ENCODE results near the gene FBXO4.
"Not testable (repeated sequence)": the region's sequence is repeated elsewhere in the genome, so short reads cannot be mapped to it uniquely, and the experiment has no call there.

The FBXO4 gene

DNA sequence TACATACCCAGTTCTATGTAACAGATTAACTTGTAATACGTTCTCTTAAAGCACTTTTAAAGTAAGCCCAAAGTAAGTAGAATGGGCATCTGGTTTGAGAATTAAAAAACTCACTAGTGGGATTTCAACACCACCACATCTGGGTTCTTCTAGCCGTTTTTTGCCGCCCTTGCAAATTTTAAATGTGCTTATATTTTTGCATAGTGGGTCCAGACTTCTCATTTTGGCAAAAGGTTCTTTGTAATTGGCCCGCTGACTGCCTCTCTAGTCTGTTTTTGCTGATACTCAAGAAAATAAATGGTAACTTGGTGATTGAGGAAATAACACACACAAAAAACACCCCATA is 582 bp upstream of the FBXO4 start:
- DNase-seq: no peak

DNA sequence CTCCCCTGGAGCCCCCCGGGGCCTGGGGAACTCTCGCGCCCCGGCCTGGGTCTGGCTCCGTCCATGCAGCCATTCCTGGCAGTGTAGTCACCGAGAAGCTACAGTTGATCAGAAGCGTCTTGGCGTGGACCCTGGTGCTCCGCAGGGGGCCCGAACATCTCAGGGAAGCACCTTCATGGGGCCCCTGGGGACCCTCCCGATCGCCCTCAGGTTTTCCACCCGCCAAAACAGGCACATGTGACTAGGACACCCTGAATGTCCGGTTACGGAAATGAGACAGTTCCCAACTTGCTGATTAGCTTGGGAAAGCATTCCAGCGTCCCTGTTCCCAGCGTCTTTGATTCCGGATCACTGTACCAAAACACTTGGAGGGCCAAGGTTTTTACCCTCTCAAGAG is 472 bp downstream of the FBXO4 start:
- DNase-seq: no peak

DNA sequence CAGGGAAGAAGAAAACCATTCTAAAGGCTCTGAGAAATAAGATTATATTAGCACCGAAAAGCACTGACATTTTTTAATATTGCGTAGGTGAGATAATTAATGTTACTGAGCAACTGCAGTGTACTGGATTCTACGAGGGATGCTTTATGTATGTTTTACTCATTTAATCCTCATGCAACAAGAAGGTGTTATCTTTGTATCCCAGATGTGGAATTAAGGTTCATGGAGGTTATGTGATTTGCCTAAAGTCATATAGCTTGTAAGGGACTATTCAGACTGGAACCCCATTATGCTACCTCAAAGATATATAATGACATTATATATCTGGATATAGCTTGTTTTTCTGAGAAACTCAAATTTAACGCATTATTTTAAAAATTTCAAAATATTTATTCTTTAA is 2.5 kb downstream of the FBXO4 start:
- DNase-seq: no peak

DNA sequence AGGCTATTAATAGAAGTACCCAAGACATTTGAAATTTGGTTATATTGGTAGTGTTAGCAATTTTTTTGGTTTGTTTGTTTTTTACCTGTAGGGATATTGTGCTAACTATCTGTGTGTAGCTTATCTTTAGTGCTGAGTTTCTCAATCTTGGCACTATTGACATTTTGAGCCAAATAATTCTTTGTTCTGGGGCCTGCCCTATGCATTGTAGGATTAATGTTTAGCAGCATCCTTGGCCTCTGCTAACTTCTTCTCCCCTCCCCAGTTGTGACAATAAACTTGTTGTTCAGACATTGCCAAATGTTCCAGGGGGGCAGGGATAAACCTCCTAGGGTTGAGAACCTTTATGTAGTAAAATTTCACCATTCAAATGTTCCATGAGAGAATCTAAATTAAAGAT is 4.0 kb downstream of the FBXO4 start:
- no peak for DNase-seq

DNA sequence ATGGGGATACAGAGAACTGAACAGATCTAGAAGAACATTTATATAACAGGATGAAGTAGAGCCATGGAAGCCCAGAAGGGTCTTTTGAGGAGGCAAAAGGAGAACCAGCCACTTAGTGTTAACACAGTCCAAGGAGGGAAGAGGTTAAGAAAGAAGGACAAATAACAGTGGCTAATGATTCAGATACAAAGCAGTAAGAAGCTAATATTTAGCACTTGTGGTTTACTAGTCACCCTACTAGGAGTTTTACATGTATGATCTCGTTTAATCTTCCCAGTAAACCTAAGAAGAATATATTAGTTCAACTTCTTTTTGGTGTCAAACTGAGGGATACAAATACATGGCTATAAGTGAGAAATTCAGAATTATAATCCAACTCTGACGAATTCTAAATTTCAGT is 7.7 kb downstream of the FBXO4 start:
- no peak for DNase-seq

DNA sequence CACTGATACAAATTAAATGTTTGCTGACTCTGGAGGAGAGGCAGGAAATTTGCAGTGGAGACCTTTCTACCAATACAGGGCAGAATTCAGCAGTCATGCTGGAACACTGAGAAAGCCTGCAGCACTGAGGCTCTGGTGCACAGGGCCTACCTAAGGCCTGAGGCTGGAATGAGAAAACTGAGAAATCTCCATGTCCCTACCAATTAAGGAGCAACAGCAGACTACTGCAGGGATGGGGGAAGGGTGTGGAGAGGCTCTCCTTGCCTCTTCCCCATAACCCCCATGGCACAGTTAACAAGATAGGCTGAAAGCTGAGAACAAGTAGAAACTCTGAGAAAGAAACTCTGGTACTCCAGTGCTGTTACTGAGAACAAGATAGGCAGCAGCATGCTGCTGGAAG is 10.5 kb downstream of the FBXO4 start:
- DNase-seq: no peak

DNA sequence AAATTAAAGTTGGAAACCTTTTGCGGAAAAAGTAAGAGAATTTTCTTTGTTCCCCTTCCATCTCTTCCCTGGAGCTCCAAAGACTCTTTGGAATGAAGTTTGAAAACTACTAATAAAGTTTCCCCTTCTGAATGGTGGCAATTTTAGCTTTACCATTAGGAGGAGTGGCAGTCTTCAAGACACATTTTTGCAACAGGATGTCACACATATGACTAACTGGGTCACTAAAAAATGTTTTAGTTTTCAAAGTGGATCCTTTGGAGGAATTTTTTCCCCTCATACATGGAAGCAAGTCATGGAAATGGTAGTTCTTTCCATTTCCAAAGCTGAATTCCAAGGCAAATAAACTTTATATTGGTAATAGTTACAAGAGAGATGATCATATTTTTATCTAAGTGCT is 15.6 kb downstream of the FBXO4 start:
- DNase-seq: no peak

DNA sequence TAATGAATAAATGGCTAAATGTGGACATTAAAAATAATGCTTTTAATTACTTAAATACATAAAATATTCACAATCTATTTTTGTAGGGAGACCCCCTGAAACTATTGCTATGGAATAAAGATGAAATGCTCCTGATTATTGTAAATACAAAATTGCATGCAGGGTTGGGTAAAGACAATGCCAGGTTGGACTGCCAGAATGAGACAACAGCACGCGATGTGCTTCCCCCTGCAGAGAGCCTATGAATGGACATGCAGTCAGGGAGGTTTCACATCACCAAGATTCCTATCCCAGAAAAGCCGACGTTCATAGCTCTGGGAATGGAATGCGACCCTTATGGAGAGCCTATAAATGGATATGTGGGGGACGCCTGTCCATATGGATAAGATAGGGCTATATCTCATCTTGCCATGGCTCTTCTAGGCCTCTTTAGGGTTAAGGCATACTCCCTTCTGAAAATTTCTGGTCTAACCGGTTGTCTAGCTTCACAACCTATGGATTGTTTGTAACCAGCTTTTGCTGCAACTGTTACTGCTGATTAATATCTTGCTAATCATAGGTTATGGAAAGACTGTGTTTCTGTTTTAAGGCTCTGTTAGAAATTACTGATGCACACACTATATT is 20.4 kb downstream of the FBXO4 start:
- DNase-seq: not testable (repeated sequence)

DNA sequence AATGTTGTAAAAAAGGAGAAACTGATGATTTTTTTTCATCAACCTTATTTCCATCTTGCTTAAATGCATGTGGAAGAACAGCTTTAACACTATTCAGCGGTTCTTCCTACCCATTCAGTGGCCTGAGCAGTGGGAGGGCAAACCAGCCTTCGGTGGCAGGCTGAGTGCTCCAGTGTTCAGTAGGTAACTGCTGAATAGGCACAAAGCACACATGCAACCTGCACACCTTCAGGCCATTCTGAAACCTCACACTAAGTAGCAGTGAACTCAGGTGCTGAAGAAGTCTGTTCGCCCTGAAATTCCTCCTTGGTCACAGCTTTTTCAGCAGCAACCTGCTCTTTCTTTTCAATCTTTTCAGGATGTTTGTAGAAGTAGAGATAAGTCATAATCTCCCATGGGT is 26.1 kb downstream of the FBXO4 start:
- DNase-seq: no peak

DNA sequence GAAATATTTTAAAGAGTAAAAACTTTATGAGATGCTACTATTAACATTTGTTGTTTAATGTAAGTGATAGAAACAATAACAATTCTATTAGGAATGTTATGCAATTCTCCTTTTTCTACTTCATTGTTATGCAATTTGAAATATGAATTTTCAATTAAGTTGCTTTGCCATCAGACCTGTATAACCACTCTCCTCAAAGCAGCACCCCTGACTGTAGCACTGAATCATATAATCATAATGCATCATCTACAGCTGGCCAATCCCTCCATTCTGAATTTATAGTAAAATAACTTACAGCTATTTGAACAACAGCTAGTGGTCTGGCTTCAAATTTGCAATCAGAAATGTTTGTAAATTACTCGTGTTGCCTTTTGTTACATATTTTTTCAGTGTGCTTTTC is 29.2 kb downstream of the FBXO4 start:
- DNase-seq: no peak

DNA sequence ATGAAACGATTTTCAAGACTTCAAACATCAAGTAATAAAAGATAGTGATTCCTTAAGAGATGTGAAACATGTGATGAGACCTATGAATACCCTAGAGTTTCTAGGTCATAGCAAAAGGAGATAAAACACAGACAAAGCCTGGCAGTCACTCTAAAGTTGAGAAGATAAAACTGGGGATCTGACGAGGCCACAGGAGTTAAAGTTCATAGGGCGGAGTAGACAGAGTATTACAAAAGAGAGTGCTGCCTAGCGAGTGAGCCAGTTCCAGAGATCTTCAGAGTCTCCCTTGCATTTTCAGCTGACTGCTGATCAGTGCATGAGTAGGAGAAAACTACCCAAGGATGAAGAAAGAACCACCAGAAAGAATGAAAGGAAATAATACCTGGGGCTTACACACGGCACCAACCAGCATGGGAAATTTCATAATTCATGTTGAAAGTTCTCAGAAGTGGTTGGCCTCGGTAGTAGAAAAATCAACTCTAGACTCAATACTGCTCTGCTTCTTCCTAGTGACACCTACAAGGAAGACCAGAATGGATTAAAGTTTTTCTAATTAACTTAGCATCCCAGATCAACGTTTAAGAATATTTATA is 30.4 kb downstream of the FBXO4 start:
- DNase-seq: no peak

DNA sequence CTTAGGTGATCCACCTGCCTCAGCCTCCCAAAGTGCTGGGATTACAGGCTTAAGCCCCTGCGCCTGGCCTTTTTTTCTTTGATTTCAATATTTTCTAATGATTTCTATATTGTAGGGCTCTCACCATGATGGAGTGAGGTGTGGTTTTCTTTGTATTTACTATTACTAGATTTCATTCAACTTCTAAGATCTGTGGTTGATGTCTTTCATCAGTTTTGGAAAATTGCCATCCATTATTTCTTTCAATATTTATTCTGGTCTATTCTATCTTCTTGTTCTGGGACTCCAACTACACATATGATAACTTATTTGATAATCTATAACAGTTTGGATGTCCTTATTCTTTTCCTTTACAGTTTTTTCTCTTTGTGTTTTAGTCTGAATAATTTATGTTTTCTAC is 31.9 kb downstream of the FBXO4 start:
- no peak for DNase-seq

DNA sequence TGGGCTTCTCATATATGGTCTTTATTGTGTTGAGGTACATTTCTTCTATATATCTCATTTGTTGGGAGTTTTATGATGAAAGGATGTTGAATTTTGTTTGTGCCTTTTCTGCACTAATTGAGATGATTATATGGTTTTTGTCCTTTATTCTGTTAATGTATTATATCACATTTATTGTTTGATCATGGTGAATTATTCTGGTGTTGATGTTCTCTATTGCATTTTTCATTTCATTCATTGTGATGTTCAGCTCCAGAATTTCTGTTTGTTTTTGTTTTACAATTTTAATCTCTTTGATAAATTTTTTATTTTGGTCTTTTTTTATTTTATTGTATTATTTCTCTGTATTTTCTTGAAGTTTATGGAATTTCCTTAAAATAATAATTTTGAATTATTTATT is 35.4 kb downstream of the FBXO4 start:
- DNase-seq: no peak

DNA sequence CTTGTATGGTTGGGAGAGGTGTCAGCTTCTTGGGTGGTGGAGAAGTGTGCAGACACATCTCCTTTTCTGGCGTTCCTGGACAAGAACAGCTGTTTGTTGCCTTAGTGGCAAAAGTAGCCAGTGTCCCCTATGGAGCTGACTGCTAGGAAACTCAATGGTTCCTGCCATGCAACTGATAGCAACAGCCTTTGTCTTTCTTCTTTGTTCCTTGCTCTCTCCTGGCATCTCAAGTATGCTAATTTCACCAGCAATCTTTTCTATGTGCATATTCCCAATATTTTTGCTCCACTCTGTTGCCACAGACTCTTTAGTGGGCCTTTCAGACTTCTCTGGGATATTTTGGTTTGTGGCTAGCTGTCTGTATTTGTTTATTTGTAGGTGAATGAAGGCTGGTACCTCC is 36.7 kb downstream of the FBXO4 start:
- no peak for DNase-seq

DNA sequence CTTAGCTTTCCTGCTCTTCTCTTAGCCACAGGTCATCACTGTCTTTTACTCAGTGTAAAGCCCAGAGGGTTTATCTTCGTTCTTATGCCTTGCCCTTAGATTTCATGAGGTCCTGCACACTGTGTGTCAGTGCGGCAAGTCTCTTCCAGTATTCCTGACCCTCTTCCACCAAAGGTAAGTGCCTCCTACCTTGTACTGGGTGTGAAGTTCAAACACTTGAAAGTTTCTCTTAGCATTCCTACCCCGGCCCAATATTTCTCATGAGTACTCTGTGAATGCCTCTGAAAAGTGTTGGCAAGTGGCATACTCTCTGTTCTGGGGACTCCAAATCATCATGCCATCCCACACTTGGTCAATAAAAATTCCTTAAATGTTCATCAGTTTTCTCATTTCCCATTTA is 37.4 kb downstream of the FBXO4 start:
- no peak for DNase-seq

DNA sequence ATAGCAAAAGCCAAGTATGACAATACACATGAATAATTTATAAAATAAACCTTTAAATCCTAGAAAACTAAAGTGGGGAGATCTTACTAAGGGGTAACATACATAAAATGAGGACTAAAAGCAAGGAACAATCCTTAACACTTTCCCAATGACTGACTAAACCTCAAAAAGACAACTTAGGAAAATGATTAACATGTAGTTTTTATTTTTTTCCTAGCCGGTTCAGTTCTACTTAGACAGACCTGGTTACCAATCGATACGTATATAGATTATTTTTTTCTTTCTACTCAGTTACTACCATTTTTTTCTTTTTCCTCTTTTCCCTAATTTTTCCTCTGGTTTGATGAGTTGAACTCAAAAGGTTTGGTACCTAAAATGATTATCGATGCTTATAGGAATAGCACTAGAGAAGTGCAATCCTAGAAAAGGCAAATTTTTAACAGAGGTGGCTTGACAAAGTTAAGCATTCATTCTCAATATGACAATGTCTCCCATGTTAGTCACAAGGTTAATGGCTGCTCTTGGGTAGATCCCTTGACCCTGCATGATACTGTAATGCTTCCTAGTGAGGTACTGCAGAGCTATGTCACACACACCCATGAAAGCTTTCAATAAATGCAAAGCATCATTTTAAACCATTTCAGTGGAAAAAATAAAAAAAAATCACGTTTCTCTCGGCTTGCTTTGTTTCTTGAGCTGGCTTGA is 41.5 kb downstream of the FBXO4 start:
- no peak for DNase-seq

DNA sequence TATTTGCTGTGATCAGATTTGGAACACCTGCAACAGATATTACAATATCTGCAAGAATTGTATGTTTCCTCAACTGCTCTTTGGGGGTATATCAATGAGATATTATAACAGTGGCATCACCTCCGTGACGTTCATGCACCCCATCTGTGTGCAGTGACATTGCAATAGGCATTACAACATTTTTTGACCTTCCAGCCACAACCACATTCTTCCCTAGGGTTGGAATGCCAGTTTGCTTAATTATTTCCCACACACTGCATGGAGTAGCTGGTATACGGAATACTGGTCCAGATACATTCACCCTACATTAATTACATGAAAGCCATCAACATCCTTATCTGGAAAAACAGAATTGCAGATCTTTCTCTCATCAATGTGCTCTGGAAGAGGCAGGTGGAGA is 42.3 kb downstream of the FBXO4 start:
- no peak for DNase-seq

DNA sequence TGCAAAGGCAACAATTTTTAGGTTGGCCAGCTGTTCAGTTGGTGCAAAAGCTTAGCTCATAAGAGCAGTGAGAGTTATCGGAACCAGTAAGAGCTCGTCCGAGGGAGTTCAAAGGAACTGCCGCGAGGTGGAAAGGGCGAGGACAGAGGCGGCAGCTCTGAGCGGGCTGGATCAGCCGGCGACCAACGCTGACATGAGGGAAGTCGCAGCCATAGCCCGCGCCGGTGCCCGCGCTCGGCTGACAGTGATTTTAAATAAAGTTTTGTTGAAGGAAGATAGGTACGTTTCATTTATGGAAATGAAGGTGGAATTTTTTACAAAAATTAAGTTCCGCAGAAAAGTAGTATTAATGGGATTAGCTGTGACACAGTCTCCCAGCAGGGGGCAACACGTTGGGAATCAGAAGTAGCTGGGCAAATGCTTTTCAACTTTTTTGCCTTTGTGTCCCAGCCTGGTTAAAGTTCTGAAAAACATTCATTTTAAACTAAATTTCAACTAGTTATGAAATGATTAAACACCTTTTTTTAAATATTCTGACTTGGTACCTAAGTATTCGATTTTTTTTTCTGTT is 43.2 kb downstream of the FBXO4 start:
- no peak for DNase-seq

DNA sequence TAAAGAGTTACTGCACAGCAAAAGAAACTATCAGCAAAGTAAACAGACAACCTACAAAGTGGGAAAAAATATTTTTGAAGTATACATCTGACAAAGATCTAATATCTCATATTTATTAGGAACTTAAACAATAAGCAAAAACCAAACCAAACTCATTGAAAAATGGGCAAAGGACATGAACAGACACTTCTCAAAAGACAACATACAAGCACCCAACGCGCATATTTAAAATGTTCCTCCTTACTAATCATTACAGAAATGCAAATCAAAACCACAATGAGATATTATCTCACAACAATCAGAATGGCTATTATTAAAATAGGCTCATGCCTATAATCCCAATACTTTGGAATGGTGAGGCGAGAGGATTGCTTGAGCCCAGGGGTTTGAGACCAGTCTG is 48.0 kb downstream of the FBXO4 start:
- no peak for DNase-seq

DNA sequence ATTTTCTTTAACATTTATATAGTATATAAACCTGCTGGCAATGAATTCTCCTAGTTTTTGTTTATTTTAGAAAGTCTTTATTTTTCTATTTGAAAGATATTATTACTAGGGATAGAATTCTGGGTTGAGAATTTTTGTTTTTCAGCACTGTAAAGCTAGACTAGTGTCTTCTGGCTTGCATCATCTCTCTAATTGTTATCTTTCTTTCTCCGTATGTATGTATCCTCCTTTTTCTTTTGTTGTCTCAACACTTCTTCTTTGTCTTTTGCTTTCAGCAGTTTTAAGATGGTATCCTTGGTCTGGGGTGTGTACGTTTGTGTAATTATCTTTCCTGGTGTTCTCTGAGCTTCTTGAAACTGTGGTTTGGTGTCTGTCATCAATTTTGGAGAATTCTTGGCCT is 48.8 kb downstream of the FBXO4 start:
- no peak for DNase-seq

DNA sequence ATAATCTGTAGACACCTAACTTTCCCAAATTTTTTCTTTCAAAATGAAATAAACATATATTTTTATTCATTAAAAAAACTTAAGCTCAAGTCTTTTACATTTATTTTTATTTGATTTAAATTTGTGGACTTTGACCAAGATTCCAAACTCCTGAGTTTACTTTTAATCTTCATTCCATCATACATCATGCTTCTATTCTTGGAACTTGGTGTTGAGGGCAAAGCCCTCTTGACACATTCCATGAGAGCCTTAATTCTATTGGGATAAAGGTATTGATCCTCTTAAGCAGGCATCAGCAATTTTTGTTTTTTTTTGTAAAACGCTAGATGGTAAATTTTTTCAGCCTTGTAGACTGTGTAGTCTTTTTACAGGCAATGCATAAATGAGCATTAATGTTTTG is 53.6 kb downstream of the FBXO4 start:
- DNase-seq: no peak

DNA sequence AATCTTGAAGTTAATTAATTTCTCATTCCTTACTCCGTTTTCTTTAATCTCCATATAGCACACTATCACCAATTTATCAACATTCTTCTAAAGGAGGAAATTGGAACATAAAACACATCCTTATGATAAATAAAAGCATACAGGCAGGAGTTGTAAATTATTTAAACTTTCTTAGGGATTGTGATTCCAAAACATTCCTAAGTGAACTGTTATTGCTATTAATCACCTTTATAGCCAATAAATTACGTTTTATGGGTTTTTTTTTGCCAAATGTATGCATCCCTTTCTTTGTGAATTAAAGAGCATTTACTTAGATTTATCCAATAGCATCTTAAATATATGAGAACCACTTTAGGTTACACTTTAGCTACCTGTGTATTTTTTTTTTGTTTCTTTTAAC is 55.3 kb downstream of the FBXO4 start:
- no peak for DNase-seq

DNA sequence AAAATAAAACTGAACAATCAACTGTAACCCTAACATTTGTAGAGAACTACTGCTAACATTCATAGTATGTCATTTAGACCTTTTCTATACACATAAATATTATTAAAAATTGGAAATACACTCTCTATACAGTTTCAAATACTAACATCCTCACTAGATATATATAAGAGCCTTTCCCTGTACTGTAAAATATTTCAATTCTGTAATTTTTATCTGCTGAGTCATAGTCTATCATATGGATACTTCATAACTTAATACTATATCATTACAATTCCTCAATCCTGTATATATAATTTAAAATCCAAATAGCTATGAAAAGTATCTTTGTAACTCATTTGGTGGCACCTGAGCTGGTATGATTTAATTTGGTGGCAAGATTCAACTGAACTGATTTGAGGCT is 55.8 kb downstream of the FBXO4 start:
- no peak for DNase-seq

DNA sequence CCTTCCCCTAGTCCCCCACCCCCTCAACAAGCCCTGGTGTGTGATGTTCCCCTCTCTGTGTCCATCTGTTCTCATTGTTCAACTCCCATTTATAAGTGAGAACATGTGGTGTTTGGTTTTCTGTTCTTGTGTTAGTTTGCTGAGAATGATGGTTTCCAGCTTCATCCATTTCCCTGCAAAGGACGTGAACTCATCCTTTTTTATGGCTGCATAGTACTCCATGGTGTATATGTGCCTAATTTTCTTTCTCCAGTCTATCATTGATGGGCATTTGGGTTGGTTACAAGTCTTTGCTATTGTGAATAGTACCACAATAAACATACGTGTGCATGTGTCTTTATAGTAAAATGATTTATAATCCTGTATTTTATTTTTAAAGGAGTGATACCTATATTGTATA is 57.8 kb downstream of the FBXO4 start:
- DNase-seq: not testable (repeated sequence)

DNA sequence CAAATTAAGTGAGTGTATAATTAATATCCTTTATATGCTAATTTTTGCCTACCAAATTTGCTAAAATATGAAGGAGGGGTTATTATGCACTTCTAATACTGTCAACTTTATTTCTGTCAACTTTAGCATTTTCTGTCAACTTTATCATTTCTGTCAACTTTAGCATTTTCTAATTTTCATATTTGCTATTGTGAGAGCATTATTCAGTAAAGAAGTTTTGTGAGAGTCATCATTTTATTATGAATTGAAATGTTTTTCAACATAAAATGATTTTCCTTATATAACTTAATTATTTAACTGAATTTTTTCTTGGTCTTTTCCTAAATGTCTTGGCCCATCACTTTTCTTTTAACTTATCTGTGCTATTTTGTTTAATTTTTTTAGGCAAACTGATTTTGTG is 58.2 kb downstream of the FBXO4 start:
- no peak for DNase-seq

Measured in CD4-positive, alpha-beta T cell treated with Interleukin-17A for 1 hour (primary cell).